WTC11 (cell line): Measurements from ENCODE around the gene EDC3.

Experiments
- JUN ChIP-seq: sonication (generic); formaldehyde crosslinking; IDR thresholded peaks from 2 replicates; pipeline ENCODE4 v1.8.0; 2023; ENCODE audit warnings: mild to moderate bottlenecking, missing genetic modification reagents
- NR3C1 ChIP-seq: sonication (generic); formaldehyde crosslinking; conservative IDR thresholded peaks from 2 replicates; pipeline ENCODE4 v1.8.1; 2023; ENCODE audit warnings: low read depth, mild to moderate bottlenecking, missing genetic modification reagents
- PREB ChIP-seq: sonication (generic); formaldehyde crosslinking; IDR thresholded peaks from 2 replicates; pipeline ENCODE4 v1.8.1; 2022; ENCODE audit warnings: mild to moderate bottlenecking, missing genetic modification reagents, moderate library complexity, borderline replicate concordance
- TF ChIP-seq, protein P1 (sequence below): fragments of 200-600 bp; IDR thresholded peaks from 2 replicates; pipeline ENCODE4 v1.8.0; 2022; ENCODE audit warnings: antibody characterized with exemption
- TF ChIP-seq, protein P2 (sequence below): sonication (generic); formaldehyde crosslinking; IDR thresholded peaks from 2 replicates; pipeline ENCODE4 v1.8.1; 2023; ENCODE audit warnings: mild to moderate bottlenecking, missing genetic modification reagents
- TF ChIP-seq, protein P3 (sequence below): sonication (generic); formaldehyde crosslinking; IDR thresholded peaks from 2 replicates; pipeline ENCODE4 v1.8.1; 2023; ENCODE audit warnings: mild to moderate bottlenecking, missing genetic modification reagents, moderate library complexity

- TF ChIP-seq, protein P1, sequence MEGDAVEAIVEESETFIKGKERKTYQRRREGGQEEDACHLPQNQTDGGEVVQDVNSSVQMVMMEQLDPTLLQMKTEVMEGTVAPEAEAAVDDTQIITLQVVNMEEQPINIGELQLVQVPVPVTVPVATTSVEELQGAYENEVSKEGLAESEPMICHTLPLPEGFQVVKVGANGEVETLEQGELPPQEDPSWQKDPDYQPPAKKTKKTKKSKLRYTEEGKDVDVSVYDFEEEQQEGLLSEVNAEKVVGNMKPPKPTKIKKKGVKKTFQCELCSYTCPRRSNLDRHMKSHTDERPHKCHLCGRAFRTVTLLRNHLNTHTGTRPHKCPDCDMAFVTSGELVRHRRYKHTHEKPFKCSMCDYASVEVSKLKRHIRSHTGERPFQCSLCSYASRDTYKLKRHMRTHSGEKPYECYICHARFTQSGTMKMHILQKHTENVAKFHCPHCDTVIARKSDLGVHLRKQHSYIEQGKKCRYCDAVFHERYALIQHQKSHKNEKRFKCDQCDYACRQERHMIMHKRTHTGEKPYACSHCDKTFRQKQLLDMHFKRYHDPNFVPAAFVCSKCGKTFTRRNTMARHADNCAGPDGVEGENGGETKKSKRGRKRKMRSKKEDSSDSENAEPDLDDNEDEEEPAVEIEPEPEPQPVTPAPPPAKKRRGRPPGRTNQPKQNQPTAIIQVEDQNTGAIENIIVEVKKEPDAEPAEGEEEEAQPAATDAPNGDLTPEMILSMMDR: no peak
- TF ChIP-seq, protein P2, sequence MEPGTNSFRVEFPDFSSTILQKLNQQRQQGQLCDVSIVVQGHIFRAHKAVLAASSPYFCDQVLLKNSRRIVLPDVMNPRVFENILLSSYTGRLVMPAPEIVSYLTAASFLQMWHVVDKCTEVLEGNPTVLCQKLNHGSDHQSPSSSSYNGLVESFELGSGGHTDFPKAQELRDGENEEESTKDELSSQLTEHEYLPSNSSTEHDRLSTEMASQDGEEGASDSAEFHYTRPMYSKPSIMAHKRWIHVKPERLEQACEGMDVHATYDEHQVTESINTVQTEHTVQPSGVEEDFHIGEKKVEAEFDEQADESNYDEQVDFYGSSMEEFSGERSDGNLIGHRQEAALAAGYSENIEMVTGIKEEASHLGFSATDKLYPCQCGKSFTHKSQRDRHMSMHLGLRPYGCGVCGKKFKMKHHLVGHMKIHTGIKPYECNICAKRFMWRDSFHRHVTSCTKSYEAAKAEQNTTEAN (CRISPR knock-in tag): no peak
- TF ChIP-seq PREB (CRISPR knock-in tag) (no peak), NR3C1 (CRISPR knock-in tag) (no peak), JUN (no peak)
- TF ChIP-seq, protein P3, sequence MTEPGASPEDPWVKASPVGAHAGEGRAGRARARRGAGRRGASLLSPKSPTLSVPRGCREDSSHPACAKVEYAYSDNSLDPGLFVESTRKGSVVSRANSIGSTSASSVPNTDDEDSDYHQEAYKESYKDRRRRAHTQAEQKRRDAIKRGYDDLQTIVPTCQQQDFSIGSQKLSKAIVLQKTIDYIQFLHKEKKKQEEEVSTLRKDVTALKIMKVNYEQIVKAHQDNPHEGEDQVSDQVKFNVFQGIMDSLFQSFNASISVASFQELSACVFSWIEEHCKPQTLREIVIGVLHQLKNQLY: no peak
Observed at GRCh38 chr15:74603789-74604705, 91.8 kb downstream of the EDC3 start.
